NB4 (cell line): ENCODE data around the gene LRIG3.

Experiments
- CTCF ChIP-seq: IDR thresholded peaks from one replicate; pipeline ENCODE4 v1.5.1; 2012; ENCODE audit warnings: low read depth, low read length
- MYC ChIP-seq: IDR thresholded peaks from 2 replicates; pipeline ENCODE4 v1.6.1; 2011; ENCODE audit warnings: low read depth, low read length
- POLR2A ChIP-seq: IDR thresholded peaks from 2 replicates; pipeline ENCODE4 v1.6.1; 2011; ENCODE audit warnings: mild to moderate bottlenecking; ENCODE audit not compliant: insufficient read length; ENCODE audit errors: extremely low read depth

- TF ChIP-seq CTCF (no peak), POLR2A (no peak), MYC (no peak)
These were observed 13.4 kb downstream of the LRIG3 start for GRCh38 chr12:58906917-58907316.
